ENCODE results near the gene EIPR1.

The EIPR1 gene

GRCh38 chr2:3264010-3264744 is 113.4 kb downstream of the EIPR1 start:
- no peak for DNase-seq

DNA sequence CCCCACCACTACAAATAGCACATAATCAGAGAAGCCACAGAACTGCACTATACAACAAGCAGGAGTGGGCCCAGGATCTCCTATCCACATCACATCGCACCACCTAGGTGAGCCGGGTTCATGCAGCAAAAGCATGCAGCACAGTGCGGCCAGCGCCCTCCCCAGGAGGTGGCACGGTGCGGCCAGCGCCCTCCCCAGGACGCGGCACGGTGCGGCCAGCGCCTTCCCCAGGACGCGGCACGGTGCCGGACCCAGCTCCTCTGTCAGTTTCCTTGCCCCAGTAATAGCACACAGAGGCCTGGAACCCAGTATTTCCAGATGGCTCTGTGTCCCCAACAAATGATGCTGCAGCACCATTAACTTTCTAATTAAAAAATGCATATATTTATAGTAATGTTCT is 114.1 kb downstream of the EIPR1 start:
- DNase-seq, result no peak

DNA sequence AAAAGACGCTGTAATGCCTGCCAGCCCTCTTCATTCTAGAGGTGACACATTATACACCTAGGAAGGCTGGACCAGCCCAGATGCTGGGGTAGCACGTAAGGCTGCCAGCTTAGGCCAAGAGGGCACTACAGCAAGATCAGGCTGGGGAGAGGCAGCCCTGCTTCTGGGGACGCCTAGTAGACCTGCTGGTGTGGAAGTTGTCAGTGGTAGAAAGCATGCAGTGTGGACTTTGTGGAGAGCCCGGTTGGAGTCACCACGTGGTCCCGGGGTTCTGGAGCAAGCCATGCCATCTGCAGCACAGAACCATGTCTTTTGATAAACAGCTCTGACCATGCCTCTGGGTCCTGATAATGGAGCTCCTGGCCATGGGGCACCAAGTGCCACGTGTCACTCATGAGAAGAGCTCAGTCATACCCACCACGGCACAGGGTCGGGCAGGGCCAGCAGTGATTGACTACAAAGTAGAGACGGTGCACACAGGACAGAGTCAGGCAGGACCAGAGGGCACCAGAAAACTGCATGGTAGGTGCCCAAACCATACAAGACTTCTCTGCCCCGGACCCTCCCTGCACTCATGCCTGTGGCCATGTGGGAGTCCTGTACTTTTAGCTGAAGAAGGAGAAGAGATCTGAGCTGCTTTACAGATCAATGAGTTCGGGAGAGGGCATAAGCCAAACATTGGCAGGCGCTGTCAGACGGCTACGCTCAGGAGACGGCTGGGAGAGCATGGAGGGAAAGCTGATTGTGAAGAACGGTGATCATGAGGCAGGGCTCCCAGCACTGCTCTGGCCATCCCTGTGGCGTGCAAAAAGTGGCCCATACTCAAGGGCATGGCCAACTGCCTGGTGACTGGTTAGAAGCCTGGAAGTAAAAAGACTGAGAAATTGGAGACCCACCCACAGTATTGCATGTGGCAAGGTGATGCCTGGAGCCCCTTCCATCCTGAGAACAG is 114.9 kb downstream of the EIPR1 start:
- DNase-seq, result no peak

GRCh38 chr2:3261511-3261910 is 116.1 kb downstream of the EIPR1 start:
- DNase-seq, result no peak

DNA sequence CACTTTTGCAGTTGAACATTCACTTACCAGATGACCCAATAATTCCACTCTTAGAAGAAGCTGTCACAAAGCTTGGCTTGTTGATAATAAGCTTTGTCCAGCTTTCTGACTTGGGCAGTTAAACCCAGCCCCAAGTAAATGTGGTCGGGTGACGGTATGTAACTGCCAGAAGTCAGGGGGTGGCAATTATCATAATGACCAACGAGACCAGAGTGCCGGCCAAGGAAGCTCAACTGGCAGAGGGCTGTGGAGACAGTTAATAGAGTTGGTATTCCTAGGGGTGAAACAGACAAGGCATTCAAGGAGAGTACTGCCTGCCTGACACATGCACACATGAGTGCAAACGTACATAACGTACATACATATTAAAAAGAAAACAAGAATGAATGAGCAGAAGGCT is 116.7 kb downstream of the EIPR1 start:
- no peak for DNase-seq

- DNase-seq, result no peak
These were observed 119.8 kb downstream of the EIPR1 start for GRCh38 chr2:3257826-3258225.

- no peak for DNase-seq
These were observed 120.5 kb downstream of the EIPR1 start for GRCh38 chr2:3257166-3257565.

GRCh38 chr2:3256605-3257004 is 121.0 kb downstream of the EIPR1 start:
- no peak for DNase-seq

DNA sequence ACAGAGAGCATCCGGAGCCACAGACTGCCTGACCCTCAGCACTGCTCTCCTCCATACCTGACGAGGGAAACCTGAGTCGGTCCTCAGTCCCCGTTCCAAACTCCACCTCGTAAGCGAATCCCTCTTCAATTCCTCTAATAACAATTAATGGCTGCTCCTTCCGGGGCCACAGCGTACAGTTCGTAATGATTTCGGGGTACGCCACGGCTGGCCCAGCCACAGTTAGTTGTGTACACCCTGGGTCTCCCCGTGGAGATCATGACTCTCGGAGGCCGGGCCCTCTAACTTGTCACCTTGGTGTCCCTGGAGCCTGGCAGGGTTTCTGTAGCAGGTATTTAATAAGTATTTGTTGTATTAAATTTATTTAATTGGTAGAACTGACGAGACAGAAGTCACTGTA is 121.5 kb downstream of the EIPR1 start:
- no peak for DNase-seq

GRCh38 chr2:3254442-3254941 is 123.1 kb downstream of the EIPR1 start:
- no peak for DNase-seq

DNA sequence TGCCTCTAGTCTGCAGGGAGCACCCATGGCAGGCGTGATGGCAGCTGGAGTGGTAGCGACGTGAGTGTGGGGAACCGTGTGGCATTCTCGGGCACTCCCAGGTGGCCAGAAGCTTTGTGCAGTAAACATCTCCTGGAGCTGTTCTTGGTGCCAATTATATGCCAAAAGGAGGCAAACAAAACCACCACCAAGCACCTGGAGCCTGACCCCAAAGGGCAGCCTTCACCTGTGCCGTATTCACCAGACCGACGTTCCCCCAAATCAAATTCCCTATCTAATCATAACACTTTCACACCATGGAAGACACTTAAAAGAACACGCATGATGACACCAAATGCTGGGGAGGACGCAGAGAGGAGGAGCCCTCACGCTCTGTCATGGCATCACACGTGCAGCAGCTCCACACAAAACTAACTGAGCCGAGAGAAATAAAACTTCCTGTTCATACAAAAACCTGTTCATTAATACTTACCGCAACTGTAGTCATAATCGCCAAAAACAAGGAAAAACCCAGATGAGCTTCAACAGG is 123.6 kb downstream of the EIPR1 start:
- no peak for DNase-seq

DNA sequence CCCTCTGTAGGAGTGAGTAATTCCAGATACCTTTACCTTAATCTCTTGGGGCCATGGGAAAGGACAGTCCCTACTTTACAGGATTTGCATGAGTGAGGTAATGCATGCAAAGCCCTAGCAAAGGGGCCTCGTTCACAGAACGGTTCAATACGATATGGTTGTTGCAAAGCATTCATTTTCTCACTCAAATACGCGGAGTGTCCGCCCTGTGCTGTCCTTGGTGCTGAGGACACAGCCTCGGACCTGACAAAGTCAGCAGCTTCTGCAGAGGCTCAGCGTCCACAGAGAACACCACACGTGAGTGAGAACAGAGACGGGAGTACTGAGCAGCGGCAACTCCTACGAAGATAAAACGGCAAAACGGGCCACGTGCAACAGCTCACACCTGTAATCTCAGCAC is 125.7 kb downstream of the EIPR1 start:
- DNase-seq, result no peak

- no peak for DNase-seq
These were observed 128.1 kb downstream of the EIPR1 start for GRCh38 chr2:3249476-3249962.

GRCh38 chr2:3248754-3249475 is 128.7 kb downstream of the EIPR1 start:
- DNase-seq, result no peak

DNA sequence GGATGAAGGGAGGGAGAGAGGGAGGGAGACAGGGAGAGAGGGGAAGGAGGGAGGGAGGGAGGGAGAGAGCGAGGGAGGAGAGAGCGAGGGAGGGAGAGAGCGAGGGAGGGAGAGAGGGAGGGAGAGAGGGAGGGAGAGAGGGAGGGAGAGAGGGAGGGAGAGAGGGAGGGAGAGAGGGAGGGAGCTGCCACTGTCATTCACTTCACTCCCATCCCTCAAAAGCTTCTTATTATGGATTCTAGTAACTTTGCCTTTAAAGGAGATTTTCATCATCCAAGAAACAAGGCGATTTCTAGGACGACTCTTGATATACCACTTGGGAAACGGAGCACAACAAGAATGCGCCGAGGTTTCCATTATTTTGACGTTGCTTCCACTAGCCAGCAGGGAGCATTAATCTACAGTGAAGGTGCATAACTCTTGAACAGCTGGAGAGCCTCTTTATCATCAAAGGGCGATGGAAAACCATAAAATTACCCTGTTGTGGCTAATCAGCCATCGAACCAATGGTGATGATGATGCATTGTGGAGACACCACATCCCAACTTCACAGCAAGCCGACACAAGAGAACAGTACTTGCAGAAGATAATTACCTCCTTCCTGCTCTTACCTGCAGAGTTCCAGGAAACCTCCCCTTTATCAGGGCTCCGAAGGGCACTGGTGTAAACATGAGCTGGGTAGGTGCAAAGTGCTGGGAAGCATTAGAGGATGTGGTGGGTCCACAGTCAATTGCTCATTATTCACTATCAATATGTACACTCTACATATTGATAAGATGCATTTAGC is 130.5 kb downstream of the EIPR1 start:
- no peak for DNase-seq

DNA sequence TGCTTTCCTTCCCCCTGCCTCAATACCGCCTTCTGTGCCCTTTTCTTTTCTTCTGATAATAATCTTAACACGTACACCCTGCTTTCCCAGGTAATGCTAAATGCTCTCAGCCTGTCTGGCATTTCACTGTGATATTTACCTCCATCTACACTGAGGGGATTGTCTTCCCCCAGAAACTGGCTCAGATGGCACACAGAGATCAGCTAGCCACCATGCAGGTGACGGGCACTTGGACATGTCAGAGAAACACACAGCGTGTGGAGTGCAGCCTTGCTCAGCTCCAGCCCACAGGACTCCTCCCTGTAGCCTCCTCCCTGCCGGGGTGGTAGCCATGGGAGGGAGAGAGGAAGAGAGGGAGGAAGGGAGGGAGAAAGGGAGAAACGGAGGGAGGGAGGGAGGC is 131.2 kb downstream of the EIPR1 start:
- DNase-seq, result no peak

DNA sequence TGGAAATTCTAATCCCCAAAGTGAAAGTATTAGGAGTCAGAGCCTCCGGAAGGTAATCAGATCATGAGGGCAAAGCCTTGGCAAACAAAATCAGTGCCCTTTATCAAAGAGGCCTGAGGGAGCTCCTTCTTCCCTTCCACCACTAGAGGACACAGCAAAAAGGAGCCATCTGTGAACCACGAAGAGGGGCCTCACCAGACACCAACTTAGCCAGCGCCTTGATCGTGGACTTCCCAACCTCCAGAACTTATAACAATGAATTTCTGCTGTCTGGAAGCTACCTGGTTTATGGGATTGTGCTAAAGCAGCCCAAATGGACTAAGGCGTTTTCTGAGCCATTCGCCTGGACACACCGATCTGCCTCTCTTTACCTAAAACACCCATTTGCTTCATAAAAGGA is 133.1 kb downstream of the EIPR1 start:
- DNase-seq, result no peak

GRCh38 chr2:3243804-3244203 is 133.8 kb downstream of the EIPR1 start:
- DNase-seq, result no peak

DNA sequence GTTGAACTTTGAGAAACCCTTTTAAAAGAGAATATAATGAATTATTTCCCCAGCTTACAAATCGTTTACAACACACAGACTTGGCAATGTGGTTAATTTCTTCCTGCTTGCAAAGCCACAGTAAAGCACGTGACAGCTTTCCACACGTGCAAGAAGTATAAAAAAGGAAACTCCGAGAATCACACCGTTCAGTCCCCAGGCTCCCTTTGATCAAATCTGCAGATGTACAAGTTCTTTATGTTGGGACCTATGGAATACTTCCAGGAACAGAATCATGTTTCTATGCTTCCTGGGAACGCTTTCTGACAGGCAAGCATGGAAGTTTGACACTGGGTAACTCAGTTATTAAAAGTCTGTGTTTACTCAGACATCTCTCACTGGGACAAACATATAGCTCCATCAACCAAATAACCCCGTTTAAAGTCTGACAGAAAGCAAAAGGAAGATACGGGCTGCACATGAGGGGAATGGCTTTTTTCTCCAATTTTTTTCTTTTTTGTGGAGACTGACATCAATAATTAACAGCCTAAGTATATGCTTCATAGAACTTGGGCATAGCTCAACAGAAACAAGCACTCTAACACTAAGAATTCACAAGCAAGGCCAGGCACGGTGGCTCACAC is 134.8 kb downstream of the EIPR1 start:
- no peak for DNase-seq

- DNase-seq, result no peak
These were observed 135.5 kb downstream of the EIPR1 start for GRCh38 chr2:3241971-3242746.
